Activated naive CD8-positive, alpha-beta T cell treated with anti-CD3 and anti-CD28 coated beads, Interleukin-2, amount 50 U/mL, for 16 hours (primary cell): ENCODE data around the gene WBP11.

Experiments used
- DNase-seq: peaks from one replicate; pipeline ENCODE4 v3.0.0-alpha.2; 2020; ENCODE audit warnings: low read depth, low spot score

WBP11 gene

DNA sequence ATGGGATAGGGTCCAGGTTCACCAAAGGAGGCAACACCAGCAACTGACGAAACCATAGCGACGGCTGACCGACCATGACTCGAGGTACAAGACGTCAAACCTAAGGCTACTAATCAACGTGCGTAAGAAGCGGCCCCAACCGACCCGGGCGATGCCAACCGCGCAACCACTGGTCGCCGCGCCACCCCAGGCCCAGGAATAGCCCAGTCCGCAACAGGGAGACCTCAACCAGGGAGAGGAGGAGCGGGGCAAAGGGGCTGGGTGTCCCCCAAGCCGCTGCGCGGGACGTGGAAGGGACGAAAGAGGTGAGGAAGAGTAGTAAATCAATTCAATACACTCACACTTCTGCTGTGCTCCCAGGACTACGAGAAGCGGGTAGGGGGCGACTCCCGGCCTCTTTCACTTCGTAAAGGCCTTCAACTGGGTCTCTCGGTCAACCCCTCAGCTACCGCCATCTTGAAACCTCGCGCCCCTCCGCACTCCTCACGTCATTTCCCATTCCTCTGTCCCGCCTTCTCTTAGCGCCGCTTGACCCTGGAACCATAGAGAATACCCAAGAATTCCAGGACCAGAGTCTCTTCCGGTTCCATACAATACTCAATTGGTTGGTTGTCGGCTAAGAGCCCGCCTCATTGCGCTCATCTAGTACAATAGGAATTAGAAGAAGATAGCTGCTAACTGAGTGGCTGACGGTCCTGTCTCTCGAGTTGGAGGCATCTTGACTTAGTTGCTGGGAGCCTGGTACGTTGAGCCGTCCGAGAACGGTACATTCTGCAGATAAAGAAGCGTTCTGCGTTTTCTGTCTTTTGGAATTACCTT lies at the start of gene WBP11, which contains the start of gene C12orf60:
TSS of gene WBP11 (minus strand) at position 468 of the 819 bp plus-strand sequence. CDS start 2,095 bp downstream, outside the sequence.
TSS of gene C12orf60 (plus strand) at position 660 of the 819 bp plus-strand sequence. CDS start 19,266 bp downstream, outside the sequence.
- peak; percentile 63 for DNase-seq

- no peak for DNase-seq
Measured at GRCh38 chr12:14852880-14853279, 49.6 kb upstream of the WBP11 start.

DNA sequence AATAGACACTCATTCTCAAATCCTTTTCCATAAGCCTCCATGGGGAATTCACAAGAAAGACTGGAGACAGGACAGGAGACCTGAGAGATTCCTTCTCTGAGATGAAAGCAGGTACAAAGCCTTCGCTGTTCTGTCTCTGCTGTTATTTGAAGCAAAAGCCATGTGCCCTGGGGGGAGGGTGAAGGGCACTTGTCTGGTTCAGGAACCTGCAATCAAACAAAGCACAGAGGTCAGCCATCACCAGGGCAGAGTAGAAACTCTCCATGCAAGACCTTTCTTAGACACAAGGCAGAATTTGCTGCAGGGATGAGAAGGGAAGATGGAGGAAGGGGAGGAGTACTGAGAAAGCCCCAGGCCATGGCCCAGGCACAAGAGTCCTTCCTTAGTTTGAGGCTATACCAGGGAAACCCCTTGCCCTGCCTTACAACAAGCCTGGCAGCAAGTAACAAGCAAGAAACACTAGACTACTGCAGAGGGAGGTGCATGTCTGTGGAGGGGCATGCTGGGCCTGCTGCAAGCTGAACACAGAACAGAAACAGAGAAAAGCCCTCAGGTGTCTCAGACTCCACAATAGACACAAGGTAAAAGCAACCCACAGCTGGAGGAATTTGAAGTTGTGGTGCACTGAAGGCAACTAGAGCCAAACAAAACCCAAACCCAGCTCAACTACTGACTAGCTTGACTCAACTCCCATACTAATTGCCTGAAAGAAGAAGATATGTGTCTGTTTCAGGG lies 47.8 kb upstream of the WBP11 start:
- no peak for DNase-seq

GRCh38 chr12:14849661-14850060 lies 46.4 kb upstream of the WBP11 start:
- no peak for DNase-seq

GRCh38 chr12:14846876-14847580 lies 43.8 kb upstream of the WBP11 start:
- DNase-seq, result no peak

- no peak for DNase-seq
Measured at GRCh38 chr12:14846042-14846587, 42.8 kb upstream of the WBP11 start.

- DNase-seq, result peak; percentile 14
Measured at GRCh38 chr12:14845350-14845750, 42.1 kb upstream of the WBP11 start.

DNA sequence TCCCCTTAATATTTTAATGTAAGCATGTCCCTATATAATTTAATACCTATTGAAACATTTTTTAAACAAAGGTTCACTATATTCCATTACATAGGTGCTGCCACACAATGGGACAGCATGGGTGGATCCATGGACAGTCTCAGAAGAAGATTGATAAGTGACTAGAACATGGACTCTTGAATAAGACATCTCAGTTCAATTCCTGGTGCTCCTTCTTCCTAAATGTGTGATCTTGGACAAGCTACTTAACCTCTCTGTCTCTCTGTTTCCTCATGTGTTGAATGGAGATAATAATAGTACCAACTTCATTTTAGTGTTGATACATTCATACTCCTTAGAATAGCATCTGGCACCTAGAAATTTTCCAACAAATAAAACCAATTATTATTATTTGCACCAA lies 41.1 kb upstream of the WBP11 start:
- DNase-seq, result no peak

- no peak for DNase-seq
Measured at GRCh38 chr12:14843425-14843887, 40.2 kb upstream of the WBP11 start, which contains the start of gene ART4. Gene ART4, minus strand, starts transcription at chr12:14843526. Its CDS starts 413 bp downstream, at chr12:14843113.

GRCh38 chr12:14842315-14842714 lies 39.0 kb upstream of the WBP11 start:
- DNase-seq, result no peak

DNA sequence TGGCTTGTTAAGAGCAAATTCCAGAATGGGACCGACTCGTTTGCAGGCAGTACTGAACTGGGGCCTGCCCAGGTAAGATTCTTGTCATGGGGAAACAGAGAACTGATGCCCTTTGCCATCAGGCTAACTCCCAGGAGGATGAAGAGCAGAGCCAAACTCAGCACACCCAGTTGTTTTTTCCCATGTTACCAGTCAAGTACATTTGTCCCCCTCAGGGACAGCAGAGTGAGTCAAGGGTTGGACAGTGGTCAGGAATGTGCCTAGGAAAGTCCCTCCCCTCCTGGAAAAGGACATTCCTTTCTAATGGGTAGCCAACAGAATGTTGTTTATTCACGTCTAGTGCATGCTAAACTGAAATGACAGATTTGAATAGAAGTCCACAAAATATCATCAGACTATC lies 38.5 kb upstream of the WBP11 start:
- DNase-seq, result no peak

- no peak for DNase-seq
Measured at GRCh38 chr12:14840616-14841015, 37.3 kb upstream of the WBP11 start.

GRCh38 chr12:14839262-14839661 lies 36.0 kb upstream of the WBP11 start:
- DNase-seq, result no peak

GRCh38 chr12:14836336-14837210 lies 33.3 kb upstream of the WBP11 start:
- no peak for DNase-seq

- DNase-seq, result no peak
Measured at GRCh38 chr12:14834509-14834908, 31.2 kb upstream of the WBP11 start.

GRCh38 chr12:14833952-14834351 lies 30.7 kb upstream of the WBP11 start:
- no peak for DNase-seq

GRCh38 chr12:14833336-14833735 lies 30.1 kb upstream of the WBP11 start:
- no peak for DNase-seq

- DNase-seq, result no peak
Measured at GRCh38 chr12:14828892-14829291, 25.6 kb upstream of the WBP11 start.

DNA sequence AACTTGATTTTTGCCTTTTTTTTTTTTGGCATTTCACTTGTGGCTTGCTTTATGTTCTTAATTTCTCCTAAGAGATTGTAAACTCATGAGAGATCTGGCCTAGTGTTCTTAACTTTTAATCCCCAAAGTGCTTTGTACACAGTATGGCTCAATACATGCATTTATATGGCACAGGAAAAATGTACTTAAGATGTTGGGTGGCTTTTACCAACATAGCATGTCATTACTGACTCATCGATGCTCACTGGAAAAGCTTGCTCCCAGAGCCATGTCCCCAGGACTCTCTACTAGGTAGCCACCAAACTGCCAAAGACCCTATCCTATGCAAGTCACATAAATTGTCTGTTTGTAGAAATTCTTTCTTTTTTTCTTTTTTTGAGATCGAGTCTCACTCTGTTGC lies 23.8 kb upstream of the WBP11 start:
- DNase-seq, result no peak

DNA sequence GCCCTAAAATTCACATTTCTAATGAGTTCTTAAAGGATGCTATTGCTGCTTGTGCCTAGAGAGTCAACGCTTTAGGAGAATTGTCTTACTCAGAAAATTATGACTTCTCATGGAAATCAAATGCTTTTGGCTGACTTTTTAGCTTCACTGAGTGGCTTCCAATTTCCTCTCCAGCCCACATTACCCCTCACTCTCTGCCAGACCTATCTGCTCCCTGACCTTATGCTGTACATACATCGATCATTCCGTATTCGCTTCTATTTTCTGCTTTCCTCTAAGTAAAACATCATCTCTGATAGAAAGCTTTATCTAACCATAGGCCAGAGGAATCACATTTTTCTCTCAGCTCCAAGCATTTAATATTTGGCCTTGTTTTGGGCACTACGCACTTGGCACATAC lies 23.2 kb upstream of the WBP11 start:
- no peak for DNase-seq

GRCh38 chr12:14825256-14825655 lies 22.0 kb upstream of the WBP11 start:
- no peak for DNase-seq
